Peyer's patch (tissue), 4 donors: ENCODE results near the gene ZNF429.

Experiments
- POLR2A ChIP-seq, 2 donors: fragments of 450-650 bp; IDR thresholded peaks; one replicate each; pipeline ENCODE4 v1.5.1; 2017; ENCODE audit warnings: antibody characterized with exemption in 2 of 2, mild to moderate bottlenecking in 2 of 2, moderate library complexity in 2 of 2
- TF ChIP-seq, protein P1 (sequence below), 6 experiments: fragments of 450-650 bp in 4 of 6; fragments of 200-600 bp in 2 of 6; sonication (generic) in 1 of 6; IDR thresholded peaks; one replicate each; pipeline ENCODE4 v1.5.1; 2017 to 2019; ENCODE audit warnings: antibody characterized with exemption in 6 of 6, mild to moderate bottlenecking in 3 of 6, moderate library complexity in 1 of 6

DNA sequence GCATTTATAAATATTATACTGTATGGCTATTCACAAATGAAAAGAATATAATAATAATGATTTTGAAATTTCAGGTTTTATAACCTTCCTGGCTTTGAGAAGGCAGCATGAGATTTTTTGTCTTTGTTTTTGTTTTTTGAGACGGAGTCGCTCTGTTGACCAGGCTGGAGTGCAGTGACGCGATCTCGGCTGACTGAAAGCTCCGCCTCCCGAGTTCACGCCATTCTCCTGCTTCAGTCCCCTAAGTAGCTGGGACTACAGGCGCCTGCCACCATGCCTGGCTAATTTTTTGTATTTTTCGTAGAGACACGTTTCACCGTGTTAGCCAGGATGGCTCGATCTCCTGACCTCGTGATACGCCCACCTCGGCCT lies 64.1 kb downstream of the ZNF429 start:
- TF ChIP-seq POLR2A (IDR thresholded peaks at IDR 0.05), result no peak
- TF ChIP-seq, protein P1, sequence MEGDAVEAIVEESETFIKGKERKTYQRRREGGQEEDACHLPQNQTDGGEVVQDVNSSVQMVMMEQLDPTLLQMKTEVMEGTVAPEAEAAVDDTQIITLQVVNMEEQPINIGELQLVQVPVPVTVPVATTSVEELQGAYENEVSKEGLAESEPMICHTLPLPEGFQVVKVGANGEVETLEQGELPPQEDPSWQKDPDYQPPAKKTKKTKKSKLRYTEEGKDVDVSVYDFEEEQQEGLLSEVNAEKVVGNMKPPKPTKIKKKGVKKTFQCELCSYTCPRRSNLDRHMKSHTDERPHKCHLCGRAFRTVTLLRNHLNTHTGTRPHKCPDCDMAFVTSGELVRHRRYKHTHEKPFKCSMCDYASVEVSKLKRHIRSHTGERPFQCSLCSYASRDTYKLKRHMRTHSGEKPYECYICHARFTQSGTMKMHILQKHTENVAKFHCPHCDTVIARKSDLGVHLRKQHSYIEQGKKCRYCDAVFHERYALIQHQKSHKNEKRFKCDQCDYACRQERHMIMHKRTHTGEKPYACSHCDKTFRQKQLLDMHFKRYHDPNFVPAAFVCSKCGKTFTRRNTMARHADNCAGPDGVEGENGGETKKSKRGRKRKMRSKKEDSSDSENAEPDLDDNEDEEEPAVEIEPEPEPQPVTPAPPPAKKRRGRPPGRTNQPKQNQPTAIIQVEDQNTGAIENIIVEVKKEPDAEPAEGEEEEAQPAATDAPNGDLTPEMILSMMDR (IDR thresholded peaks at IDR 0.05), result no peak
